Activated naive CD4-positive, alpha-beta T cell (primary cell): ENCODE measurements around the gene PRIMPOL.
"Not testable (repeated sequence)": the region's sequence is repeated elsewhere in the genome, so short reads cannot be mapped to it uniquely, and the experiment has no call there.

Experiments used
- DNase-seq, 4 experiments: peaks; one replicate each; lab custom pipeline; 2025; lab: John Stamatoyannopoulos, UW

The PRIMPOL gene

DNA sequence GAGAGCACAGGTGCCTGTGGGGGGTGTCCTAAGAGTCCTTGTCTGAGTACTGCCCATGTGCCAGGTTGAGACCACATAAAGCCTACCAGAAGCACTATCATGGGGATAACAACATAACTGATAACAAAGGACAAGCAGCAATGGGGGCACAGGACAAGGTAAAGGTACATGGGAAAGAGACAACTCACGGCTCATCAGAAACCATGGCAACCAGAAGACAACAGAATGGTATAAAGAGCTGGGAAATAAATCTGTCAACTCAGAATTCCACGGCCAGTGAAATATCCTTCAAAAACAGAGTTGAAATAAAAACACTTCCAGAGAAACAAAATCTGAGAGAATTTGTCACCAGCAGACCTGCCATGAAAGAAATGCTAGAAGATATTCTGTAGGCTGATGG lies 64.3 kb downstream of the PRIMPOL start:
- DNase-seq: no peak

DNA sequence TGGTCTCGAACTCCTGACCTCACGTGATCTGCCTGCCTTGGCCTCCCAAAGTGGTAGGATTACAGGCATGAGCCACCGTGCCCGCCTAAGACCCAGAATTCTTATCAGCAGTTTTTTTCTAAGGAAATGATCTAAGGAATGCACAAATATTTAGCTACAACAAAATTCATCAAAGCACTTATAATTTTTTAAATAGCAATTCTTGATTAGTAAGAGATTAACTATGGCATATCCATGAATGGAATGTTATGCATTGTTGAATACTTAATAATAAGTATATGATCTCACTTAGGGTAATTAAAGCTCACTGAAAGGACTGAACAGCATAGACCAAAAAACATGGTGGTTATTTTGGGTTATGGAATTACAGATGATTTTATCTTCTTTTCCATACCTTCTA lies 66.0 kb downstream of the PRIMPOL start:
- DNase-seq: no peak

- no peak for DNase-seq
These were observed 69.9 kb downstream of the PRIMPOL start for GRCh38 chr4:184719407-184719806.

GRCh38 chr4:184721254-184721653 lies 71.7 kb downstream of the PRIMPOL start:
- no peak for DNase-seq

- no peak for DNase-seq
These were observed 73.3 kb downstream of the PRIMPOL start for GRCh38 chr4:184722798-184723197.

GRCh38 chr4:184727430-184727829 lies 77.9 kb downstream of the PRIMPOL start:
- no peak for DNase-seq

- no peak for DNase-seq
These were observed 79.3 kb downstream of the PRIMPOL start for GRCh38 chr4:184728858-184729257.

GRCh38 chr4:184729946-184730345 lies 80.4 kb downstream of the PRIMPOL start:
- DNase-seq: no peak

- DNase-seq: no peak
These were observed 81.5 kb downstream of the PRIMPOL start for GRCh38 chr4:184731056-184731455.

GRCh38 chr4:184732126-184732525 lies 82.6 kb downstream of the PRIMPOL start:
- no peak for DNase-seq

DNA sequence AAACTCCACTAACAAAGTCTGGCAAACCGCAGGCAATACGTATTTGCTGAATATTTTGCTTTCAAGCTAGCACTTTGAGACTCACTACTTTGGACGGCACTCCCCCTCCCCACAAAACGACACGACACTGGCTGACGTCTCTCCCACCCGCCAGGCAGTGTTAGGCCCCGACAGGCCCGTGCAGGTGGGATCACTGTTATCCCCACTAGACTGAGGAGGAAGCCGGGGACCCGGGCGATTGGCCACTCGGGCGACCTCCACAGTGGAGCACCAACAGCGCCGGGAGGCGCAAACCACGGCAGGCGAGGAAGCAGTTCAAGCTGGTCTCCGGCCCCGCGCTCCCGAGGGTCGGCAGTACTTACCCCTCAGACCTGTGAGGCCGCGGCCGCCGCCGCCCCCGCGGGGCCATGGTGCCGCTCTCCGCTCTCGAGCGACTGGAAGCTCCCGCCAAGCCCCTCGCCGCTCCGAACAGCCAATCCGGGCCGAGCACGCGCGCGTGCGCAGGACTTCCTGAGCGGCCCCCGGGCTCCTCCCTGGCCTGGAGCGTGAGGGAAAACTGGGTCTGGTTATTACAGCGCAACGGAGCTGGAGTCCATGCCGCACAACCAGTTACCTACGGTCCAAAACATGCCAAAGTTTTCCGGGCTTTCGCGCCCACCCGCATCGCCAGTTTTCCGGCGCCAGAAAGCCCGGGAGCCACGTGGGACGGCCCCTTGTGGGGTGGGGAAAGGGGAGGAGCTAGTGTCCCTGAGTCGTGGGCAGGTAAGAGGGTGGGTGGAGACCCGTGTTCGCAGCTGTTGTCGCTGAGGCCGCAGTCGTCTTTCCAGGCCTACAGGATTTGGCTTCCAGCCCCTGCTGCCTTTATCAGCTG lies 84.4 kb downstream of the PRIMPOL start, which contains the start of gene CENPU:
CENPU (minus strand) TSS at position 443 of the 871 bp plus-strand sequence; CDS start at position 409, 34 bp downstream.
- DNase-seq: peak; percentile 87 to 90 (median 89)

- DNase-seq: no peak
These were observed 85.2 kb downstream of the PRIMPOL start for GRCh38 chr4:184734758-184735157.

DNA sequence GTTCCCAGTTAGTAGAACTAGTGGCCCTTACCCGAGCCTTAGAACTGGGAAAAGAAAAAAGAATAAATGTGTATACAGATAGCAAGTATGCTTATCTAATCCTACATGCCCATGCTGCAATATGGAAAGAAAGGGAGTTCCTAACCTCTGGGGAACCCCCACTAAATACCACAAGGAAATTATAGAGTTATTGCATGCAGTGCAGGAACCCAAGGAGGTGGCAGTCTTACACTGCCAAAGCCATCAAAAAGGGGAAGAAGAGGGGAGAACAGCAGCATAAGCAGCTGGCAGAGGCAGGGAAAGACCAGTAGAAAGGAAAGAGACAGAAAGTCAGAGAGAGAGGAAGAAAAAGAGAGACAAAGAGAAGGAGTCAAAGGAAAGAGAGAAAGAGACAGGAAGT lies 90.0 kb downstream of the PRIMPOL start:
- DNase-seq: not testable (repeated sequence)

GRCh38 chr4:184740980-184741391 lies 91.4 kb downstream of the PRIMPOL start:
- DNase-seq: no peak

GRCh38 chr4:184741651-184742050 lies 92.1 kb downstream of the PRIMPOL start:
- not testable (repeated sequence) for DNase-seq

DNA sequence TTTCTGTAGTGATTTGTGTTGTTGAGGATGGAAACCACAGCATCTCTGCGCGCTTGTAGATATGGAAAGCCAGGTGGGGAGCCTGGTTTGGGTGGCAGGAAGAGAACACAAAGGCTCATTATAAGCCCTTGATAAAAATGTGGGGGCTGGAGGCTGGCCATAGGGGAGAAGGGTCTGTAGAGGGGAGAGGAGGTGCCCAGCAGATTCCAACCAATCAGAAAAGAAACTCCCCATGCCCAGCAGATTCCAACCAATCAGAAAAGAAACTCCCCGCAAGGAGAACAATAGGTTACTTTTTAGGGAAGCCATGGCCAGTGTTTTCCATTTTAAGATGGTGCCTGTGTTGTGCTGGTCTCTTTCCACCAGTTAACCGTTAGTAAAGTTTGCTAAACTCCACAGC lies 94.1 kb downstream of the PRIMPOL start:
- DNase-seq: no peak

GRCh38 chr4:184744236-184744635 lies 94.7 kb downstream of the PRIMPOL start:
- DNase-seq: no peak
